ENCODE data around the gene ARHGAP24.

DNA sequence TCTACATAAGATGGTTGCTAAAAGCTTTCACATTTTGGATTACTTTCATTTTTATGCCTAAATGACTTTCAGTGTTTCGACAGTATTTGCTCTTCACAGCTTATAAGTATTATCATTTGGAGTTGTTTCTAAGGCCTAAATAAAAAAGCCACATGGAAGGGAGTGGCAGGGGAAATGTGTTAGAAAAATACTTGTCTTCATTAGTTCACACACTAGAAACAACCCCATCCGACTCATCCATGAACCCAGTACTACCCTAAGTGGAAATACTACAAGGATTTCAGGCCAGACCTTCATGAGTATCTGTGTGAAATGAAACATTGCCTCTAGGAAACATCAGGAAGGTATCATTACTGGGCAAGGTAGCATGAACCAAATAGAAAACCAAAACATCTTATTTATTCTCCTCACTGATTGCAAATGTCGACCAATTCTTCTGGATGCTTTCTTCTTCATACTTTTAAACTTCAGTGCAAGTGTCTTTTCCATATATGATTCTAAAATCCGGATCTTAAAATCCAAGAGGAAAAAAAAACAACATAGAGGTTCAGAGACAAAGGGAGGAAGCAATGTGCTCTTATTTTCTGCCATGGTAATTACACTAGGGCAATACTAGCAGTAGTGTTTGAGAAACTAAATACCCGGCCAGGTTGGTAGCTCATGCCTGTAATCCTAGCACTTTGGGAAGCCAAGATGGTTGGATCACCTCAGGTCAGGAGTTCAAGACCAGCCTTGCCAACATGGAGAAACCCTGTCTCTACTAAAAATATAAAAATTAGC, 349.4 kb downstream of the ARHGAP24 start:
- TF ChIP-seq, protein P1, sequence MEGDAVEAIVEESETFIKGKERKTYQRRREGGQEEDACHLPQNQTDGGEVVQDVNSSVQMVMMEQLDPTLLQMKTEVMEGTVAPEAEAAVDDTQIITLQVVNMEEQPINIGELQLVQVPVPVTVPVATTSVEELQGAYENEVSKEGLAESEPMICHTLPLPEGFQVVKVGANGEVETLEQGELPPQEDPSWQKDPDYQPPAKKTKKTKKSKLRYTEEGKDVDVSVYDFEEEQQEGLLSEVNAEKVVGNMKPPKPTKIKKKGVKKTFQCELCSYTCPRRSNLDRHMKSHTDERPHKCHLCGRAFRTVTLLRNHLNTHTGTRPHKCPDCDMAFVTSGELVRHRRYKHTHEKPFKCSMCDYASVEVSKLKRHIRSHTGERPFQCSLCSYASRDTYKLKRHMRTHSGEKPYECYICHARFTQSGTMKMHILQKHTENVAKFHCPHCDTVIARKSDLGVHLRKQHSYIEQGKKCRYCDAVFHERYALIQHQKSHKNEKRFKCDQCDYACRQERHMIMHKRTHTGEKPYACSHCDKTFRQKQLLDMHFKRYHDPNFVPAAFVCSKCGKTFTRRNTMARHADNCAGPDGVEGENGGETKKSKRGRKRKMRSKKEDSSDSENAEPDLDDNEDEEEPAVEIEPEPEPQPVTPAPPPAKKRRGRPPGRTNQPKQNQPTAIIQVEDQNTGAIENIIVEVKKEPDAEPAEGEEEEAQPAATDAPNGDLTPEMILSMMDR (IDR thresholded peaks at IDR 0.05): no peak
- TF ChIP-seq POLR2A (IDR thresholded peaks at IDR 0.05): no peak
